ENCODE data around the gene GALNT17. TPM values are rescaled to one million over a fixed set of nuclear protein-coding genes. Genes with fewer than 3 reads are reported as not detected.

Gene GALNT17
- total and polyA plus RNA-seq, 4 donors = 2.8 to 10.8 (median 7.4) TPM

- H3K36me3 ChIP-seq (ENCODE audit: control insufficient read depth in 4 of 4, insufficient read depth in 4 of 4, low read length in 4 of 4) = peaks cover 0 to 1% (median 0%) of the 10 kb centered on the region in 4 donors
- no peak overlapping the region for H3K27ac ChIP-seq (ENCODE audit: low read depth in 1 of 2, low read length in 1 of 2)
- DNase-seq (no peak), ATAC-seq (ENCODE audit: insufficient read depth, low FRiP score) (no peak)
- peaks cover 0 to 2% (median 0%) of the 10 kb centered on the region in 4 donors for H3K9me3 ChIP-seq (ENCODE audit: control insufficient read depth in 4 of 4, insufficient read depth in 3 of 4, low read length in 3 of 4)
- no peak overlapping the region for H3K9ac ChIP-seq (ENCODE audit: insufficient read depth in 1 of 2, low read length in 2 of 2)
- TF ChIP-seq, protein P1, sequence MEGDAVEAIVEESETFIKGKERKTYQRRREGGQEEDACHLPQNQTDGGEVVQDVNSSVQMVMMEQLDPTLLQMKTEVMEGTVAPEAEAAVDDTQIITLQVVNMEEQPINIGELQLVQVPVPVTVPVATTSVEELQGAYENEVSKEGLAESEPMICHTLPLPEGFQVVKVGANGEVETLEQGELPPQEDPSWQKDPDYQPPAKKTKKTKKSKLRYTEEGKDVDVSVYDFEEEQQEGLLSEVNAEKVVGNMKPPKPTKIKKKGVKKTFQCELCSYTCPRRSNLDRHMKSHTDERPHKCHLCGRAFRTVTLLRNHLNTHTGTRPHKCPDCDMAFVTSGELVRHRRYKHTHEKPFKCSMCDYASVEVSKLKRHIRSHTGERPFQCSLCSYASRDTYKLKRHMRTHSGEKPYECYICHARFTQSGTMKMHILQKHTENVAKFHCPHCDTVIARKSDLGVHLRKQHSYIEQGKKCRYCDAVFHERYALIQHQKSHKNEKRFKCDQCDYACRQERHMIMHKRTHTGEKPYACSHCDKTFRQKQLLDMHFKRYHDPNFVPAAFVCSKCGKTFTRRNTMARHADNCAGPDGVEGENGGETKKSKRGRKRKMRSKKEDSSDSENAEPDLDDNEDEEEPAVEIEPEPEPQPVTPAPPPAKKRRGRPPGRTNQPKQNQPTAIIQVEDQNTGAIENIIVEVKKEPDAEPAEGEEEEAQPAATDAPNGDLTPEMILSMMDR (IDR thresholded peaks at IDR 0.05; ENCODE audit: control extremely low read depth, extremely low read depth) = no peak
- WGBS, 2 donors = 71 to 74% methylated on average over 4 of the region's 4 CpGs
- H3K27me3 ChIP-seq (ENCODE audit: control insufficient read depth in 3 of 3, insufficient read depth in 3 of 3, low read length in 2 of 3) = no peaks in the 10 kb centered on the region
- no peak overlapping the region for H3K4me3 ChIP-seq
- peaks cover 0 to 3% (median 0%) of the 10 kb centered on the region in 5 donors for H3K4me1 ChIP-seq (ENCODE audit: control insufficient read depth in 5 of 5, insufficient read depth in 5 of 5, low read length in 5 of 5)
Observed at GRCh38 chr7:71457021-71457420, 325.1 kb downstream of the GALNT17 start.

DNA sequence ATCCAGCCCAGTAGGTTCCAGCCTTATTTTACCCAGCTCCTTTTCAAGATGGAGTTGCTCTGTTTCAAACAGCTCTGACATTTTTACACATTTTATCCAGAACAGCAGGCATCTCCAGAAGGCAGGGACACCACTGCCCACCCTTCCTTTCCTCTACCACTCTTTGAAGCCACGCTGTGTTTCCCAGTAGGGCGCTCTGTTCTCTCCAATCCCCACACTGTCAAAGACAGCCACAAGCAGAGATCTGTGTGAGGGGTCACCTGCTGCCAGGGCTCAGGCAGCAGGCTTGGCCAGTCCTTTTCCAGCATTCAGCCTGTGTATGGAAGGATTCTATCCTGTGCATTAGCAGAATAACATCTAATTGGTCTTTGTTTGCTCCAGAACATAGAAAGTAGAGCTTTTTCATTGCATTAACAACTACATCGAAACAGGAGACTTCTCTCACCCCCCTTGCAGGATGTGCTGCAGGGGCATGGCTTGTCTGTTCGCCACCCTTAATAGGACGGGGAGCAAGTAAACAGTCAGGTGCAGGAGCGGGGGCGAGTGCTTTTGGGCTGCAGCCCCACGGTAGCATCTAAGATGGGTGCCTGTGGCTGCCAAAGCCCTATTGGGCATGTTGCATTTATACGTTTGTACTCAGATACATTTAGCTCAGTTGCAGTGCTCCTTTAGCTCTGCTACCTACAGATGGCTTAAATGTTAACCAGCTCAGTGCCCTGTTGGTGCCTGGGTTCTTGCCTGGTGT is 326.1 kb downstream of the GALNT17 start:
- 46 to 48% methylated on average over 9 of the region's 9 CpGs for WGBS, 2 donors
- H3K9ac ChIP-seq (ENCODE audit: insufficient read depth in 1 of 2, low read length in 2 of 2) = no peak overlapping the region

DNA sequence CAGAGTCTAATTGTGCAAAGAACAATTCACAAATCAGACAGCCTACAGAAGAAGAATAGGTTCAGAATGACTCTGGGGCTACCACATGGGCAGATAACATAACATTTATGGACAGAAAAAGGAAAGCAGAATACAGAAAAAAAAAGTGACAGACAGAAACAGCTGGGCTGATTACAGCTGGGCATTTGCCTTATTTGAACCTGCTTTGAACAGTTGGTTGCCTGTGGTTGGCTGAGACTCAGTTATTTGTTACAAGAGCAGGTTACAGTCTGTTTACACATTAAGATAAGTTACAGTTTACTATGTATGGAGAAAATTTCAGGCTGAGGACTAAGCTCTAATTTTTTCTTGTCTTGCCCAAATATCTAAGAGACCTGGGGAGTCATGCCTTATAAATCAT is 327.2 kb downstream of the GALNT17 start:
- peaks cover 0 to 3% (median 0%) of the 10 kb centered on the region in 5 donors for H3K4me1 ChIP-seq (ENCODE audit: control insufficient read depth in 5 of 5, insufficient read depth in 5 of 5, low read length in 5 of 5)
- H3K9ac ChIP-seq (ENCODE audit: insufficient read depth in 1 of 2, low read length in 2 of 2) = no peak overlapping the region
- H3K4me3 ChIP-seq = no peak overlapping the region
- ATAC-seq (ENCODE audit: insufficient read depth, low FRiP score) (no peak), DNase-seq (no peak)
- TF ChIP-seq, protein P1 (IDR thresholded peaks at IDR 0.05; ENCODE audit: control extremely low read depth, extremely low read depth) = no peak
- no peak overlapping the region for H3K27ac ChIP-seq (ENCODE audit: low read depth in 1 of 2, low read length in 1 of 2)
- no peaks in the 10 kb centered on the region for H3K27me3 ChIP-seq (ENCODE audit: control insufficient read depth in 3 of 3, insufficient read depth in 3 of 3, low read length in 2 of 3)
- peaks cover 0 to 2% (median 0%) of the 10 kb centered on the region in 4 donors for H3K9me3 ChIP-seq (ENCODE audit: control insufficient read depth in 4 of 4, insufficient read depth in 3 of 4, low read length in 3 of 4)
- peaks cover 0 to 1% (median 0%) of the 10 kb centered on the region in 4 donors for H3K36me3 ChIP-seq (ENCODE audit: control insufficient read depth in 4 of 4, insufficient read depth in 4 of 4, low read length in 4 of 4)

More for the DNA sequence above, 326.1 kb downstream of the GALNT17 start:
- Histone ChIP-seq H3K36me3 (ENCODE audit: control insufficient read depth in 4 of 4, insufficient read depth in 4 of 4, low read length in 4 of 4) (peaks cover 0 to 1% (median 0%) of the 10 kb centered on the region in 4 donors), H3K27me3 (ENCODE audit: control insufficient read depth in 3 of 3, insufficient read depth in 3 of 3, low read length in 2 of 3) (no peaks in the 10 kb centered on the region), H3K27ac (ENCODE audit: low read depth in 1 of 2, low read length in 1 of 2) (no peak overlapping the region), H3K9me3 (ENCODE audit: control insufficient read depth in 4 of 4, insufficient read depth in 3 of 4, low read length in 3 of 4) (peaks cover 0 to 2% (median 0%) of the 10 kb centered on the region in 4 donors), H3K4me1 (ENCODE audit: control insufficient read depth in 5 of 5, insufficient read depth in 5 of 5, low read length in 5 of 5) (peaks cover 0 to 3% (median 0%) of the 10 kb centered on the region in 5 donors), H3K4me3 (no peak overlapping the region)
- DNase-seq = no peak
- TF ChIP-seq, protein P1 (IDR thresholded peaks at IDR 0.05; ENCODE audit: control extremely low read depth, extremely low read depth) = no peak
- no peak for ATAC-seq (ENCODE audit: insufficient read depth, low FRiP score)

All from lung (tissue), 12 donors.